HG02938 (cell line): ENCODE measurements around the gene AGAP1.

Experiments used
- ATAC-seq: cut with Tn5 transposase; IDR thresholded peaks from one replicate; pipeline ENCODE4 v1.9.1; 2021; ENCODE audit warnings: mild to moderate bottlenecking, moderate library complexity; ENCODE audit not compliant: unreplicated experiment

Gene AGAP1

DNA sequence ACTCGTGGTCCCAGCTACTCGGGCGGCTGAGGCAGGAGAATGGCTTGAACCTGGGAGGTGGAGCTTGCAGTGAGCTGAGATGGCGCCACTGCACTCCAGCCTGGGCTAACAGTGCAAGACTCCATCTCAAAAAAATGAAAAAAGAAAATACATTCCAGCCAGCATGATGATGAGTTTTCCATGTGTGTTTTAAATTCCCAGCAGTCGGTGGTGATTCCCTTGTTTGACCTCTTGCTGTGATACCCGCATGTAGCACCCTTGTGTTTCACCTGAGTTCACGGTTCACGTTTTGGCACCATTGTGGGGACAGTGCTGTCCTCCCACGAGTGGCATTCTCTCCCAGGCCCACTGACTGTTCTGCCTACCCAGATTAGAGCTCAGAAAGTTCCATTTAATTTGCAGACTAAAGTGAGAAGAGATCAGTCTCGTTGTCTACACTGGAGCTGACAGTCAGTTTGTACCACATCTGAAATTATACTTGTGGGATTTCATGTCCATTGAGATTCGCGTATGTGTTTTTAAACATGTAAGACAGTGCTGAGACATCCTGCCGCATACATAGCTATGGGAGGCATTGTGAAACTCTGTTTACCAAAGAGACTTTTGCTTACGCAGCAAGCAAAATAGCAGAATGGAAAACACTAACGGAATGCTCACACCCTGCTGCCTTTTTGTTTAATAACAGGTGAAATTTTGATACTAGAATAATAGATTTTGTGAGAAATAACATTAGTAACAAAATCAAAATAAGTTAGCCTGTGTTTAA, 517.3 kb downstream of the AGAP1 start:
- no peak for ATAC-seq

- ATAC-seq: no peak
Measured at GRCh38 chr2:236012155-236012554, 518.3 kb downstream of the AGAP1 start.

- ATAC-seq: no peak
Measured at GRCh38 chr2:236014408-236015131, 520.7 kb downstream of the AGAP1 start.

GRCh38 chr2:236015171-236015570, 521.3 kb downstream of the AGAP1 start:
- ATAC-seq: no peak

DNA sequence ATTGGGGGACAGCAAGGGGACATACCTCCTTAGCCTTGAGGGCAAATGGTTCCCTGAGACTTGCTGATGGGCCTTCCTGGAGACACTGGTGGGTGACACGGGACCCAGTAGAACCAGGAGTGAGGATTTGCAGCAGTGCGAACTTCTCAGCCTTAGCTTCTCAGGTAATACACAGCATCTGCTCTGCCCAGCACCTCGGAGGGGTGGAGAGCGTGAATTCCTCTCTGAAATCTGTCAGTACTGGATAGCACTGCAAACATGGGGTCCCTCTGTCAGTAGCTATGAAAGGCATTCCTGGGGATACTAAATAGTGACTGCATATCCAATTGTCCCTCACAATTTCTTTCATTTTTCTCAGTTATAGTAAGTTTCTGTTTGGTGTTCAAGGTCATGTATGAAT, 522.7 kb downstream of the AGAP1 start:
- no peak for ATAC-seq

- no peak for ATAC-seq
Measured at GRCh38 chr2:236017446-236017845, 523.6 kb downstream of the AGAP1 start.

DNA sequence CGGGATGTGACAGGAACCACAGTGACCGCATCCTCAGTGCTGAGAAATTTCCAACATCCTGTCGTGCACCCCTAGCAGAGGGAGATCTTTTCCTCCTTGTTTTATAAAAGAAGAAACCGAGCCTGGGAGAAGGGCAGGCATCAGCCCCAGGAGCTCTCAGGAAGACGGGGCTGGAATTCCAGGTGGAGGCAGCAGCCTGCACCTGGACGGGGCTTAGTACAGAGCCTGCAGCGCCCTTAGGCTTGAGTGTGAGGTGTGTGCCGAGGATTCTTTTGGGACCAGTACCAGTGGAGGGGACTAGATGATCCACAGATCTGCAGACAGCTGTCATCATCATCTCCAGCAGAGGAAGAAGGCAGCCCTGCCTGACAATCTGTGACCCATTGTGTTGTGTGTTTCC, 525.6 kb downstream of the AGAP1 start:
- no peak for ATAC-seq

GRCh38 chr2:236021499-236022057, 527.7 kb downstream of the AGAP1 start:
- ATAC-seq: no peak

DNA sequence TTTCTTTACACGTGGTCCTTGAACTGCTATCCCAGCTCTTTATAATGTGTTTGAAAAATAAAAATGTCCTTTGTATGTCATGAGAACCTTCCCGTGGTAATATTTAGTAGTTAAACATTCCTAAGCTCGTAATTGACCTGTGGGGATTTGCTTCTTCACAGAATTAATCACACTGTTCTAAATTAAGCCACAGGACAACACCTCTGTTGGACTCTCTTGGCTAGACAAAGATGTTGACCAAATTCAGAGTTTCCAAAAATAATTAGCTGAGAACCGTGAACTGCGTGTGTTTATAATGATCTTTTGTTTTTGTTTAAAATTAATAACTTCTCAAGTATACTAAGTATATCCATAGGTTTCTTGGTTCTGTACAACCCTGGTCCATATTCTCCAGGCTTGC, 528.3 kb downstream of the AGAP1 start:
- ATAC-seq: no peak

- ATAC-seq: no peak
Measured at GRCh38 chr2:236025892-236026291, 532.0 kb downstream of the AGAP1 start.

DNA sequence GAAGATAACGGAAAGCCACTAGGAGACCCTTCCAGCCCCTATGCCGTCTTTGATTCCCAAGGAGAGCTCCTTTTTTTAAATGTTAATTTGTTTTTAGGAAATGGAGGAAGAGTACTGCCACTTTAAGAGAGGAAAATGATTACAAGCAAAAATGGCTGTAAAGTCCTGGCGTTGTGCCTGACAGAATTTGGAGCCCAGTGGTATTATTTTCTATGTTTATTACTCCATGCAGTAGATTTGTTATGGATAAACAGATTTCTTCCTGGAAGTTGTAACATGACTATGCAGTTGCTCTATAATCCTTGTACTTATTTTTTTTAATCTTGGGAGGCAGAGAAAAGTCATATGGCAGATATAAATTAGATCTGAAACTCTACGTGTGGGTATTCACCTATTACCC, 533.0 kb downstream of the AGAP1 start:
- no peak for ATAC-seq

GRCh38 chr2:236028066-236028465, 534.2 kb downstream of the AGAP1 start:
- no peak for ATAC-seq

DNA sequence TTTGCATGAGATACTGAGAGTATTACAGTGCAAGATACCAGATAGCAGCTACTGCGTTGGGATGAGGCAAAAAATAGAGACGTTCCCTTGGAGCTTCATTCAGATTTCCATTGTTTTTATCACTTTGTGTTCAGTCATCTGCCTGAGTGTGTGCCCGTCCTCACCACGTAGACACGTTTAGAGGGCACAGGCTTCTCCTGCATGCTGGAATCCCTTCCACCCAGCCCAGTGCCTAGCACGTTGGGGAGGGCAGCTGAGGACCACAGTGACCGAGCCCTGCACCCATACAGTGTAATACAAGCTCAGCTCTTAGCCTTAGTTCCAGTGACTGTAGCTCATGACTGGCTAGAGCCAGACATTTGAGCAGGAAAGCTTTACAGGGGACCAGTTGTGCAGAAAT, 539.6 kb downstream of the AGAP1 start:
- ATAC-seq: no peak

DNA sequence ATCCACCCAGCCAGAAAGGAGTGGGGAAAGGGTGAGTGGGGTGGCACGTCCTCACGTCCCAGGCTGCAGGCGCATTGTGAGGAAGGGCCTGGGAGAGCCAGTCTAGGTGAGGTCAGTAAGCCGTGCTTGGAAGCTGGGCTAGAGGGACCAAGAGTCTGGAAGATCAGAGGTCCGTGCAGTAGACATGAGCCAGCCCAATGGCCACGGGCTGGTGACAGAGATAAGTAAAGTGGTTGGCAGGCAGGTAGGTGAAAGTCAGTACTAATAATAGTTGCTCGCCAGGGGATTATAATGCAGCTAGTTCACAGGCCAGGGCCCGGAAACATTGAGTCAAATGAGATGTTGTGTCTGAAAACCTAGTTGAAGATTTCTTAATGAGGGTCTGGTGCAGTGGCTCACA, 541.1 kb downstream of the AGAP1 start:
- no peak for ATAC-seq

GRCh38 chr2:236036045-236036444, 542.2 kb downstream of the AGAP1 start:
- no peak for ATAC-seq

DNA sequence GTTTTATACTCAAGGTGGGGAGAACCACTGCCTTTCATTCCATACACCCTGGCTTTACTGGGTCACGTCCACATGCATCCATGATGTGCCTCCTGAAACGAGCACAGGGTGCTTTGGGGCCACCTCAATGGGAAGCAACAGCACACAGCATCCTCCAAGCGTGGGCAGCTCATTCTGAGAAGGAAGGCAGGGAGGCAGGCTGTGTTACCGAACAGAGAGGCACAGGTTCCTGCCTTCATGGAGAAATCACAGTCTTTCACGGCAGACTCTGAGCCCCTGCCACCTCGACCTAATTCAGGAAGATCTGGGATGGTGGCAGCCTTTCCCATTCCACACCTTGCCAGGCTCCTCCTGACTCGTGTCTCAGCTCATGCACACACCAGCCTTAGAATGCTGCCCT, 544.3 kb downstream of the AGAP1 start:
- no peak for ATAC-seq

GRCh38 chr2:236040600-236041328, 546.9 kb downstream of the AGAP1 start:
- ATAC-seq: no peak

DNA sequence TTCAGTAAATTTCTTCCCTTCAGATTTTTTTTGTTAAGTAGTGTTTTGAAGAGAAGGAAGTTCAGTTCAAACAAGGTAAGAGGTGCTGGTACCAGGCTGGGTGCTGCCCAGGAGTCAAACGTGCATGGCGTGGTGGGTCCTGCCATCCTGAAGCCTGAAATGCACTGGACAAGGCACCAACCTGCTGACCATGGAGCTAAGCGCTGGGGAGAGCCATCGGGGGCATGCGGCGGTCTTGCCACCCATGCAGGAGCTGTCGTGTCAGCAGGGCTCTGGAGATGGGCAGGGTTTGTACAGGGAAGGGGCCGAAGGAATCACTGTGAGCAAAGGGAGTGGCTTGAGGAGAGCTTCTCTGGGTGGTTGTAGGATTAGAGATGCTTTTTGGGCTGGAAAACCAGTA, 547.8 kb downstream of the AGAP1 start:
- ATAC-seq: no peak

DNA sequence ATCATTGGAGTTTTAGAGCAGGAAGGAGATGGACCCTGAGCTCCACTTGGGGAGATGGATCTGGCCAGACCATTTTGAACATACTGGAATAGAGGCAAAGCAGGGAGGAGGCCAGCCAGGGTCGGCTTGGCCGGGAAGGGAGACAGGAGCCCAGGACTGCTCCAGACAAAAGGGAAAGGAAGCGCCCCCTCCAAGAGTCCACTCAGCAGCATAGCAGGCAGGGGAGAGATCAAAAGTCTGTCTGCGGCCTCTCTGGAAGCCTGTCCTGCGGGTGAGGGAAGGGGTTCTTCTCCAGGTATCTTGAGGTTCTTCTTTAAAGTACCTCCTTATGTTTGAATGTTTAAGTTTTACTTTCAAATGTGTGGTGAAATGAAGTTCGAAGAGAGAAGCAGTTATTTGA, 548.2 kb downstream of the AGAP1 start:
- ATAC-seq: no peak

- ATAC-seq: no peak
Measured at GRCh38 chr2:236044191-236044590, 550.3 kb downstream of the AGAP1 start.
